IMR-90 (cell line): Measurements from ENCODE around the gene EXOC6B. TPM values are rescaled to one million over a fixed set of nuclear protein-coding genes. Genes with fewer than 3 reads are reported as not detected.

ENCODE experiments used
- ATAC-seq: fragments of 200-7000 bp; cut with Tn5 transposase; 2 replicates; pipeline ENCODE4 v1.9.1; 2020; ENCODE audit warnings: low read depth, mild to moderate bottlenecking, moderate library complexity
- BruUV-seq: library from RNA; stranded (reverse); fragments of 400-500 nt; replicated peaks from 2 replicates; lab custom pipeline; 2021; lab: Mats Ljungman, UMichigan
- CTCF ChIA-PET: fragments of 300-600 bp; formaldehyde crosslinking; extraction: SDS; loops from one replicate; lab custom pipeline; 2021; ENCODE audit warnings: antibody characterized with exemption; lab: Yijun Ruan, JAX
- POLR2A ChIA-PET: fragments of 300-600 bp; sonication (Branson Sonifier 250); formaldehyde crosslinking; loops from one replicate; lab custom pipeline; 2022; ENCODE audit warnings: antibody characterized with exemption; ENCODE audit not compliant: unreplicated experiment; lab: Charles Lee
- DNase-seq: peaks from one replicate; pipeline ENCODE4 v3.0.0; 2013
- H2AFZ ChIP-seq: replicated peaks from 2 replicates; pipeline ENCODE3; 2013; ENCODE audit warnings: low read length, mild to moderate bottlenecking; ENCODE audit not compliant: poor library complexity
- H2AK5ac ChIP-seq: 2 replicates; pipeline ENCODE4 v1.6.1; 2013; ENCODE audit warnings: low read depth, low read length, inconsistent platforms
- H2AK9ac ChIP-seq: replicated peaks from 2 replicates; pipeline ENCODE3; 2013; ENCODE audit warnings: mild to moderate bottlenecking, low read depth, low read length, moderate library complexity; ENCODE audit not compliant: poor library complexity
- H2BK120ac ChIP-seq: 2 replicates; pipeline ENCODE4 v1.6.1; 2013; ENCODE audit warnings: low read depth, low read length, inconsistent platforms
- H2BK15ac ChIP-seq: 3 replicates; pipeline ENCODE4 v1.6.1; 2013; ENCODE audit warnings: low read depth, low read length, inconsistent platforms
- H2BK20ac ChIP-seq: 2 replicates; pipeline ENCODE4 v1.6.1; 2013; ENCODE audit warnings: low read depth, mild to moderate bottlenecking, inconsistent platforms, low read length, moderate library complexity
- H2BK5ac ChIP-seq: 2 replicates; pipeline ENCODE4 v1.6.1; 2013; ENCODE audit warnings: mild to moderate bottlenecking, low read depth, low read length, inconsistent platforms; ENCODE audit not compliant: poor library complexity, severe bottlenecking
- H3K14ac ChIP-seq: replicated peaks from 2 replicates; pipeline ENCODE4 v1.6.1; 2013; ENCODE audit warnings: low read depth, low read length, inconsistent platforms
- H3K18ac ChIP-seq: 2 replicates; pipeline ENCODE4 v1.6.1; 2013; ENCODE audit warnings: low read depth, low read length, control low read depth
- H3K23ac ChIP-seq: 2 replicates; pipeline ENCODE4 v1.6.1; 2013; ENCODE audit warnings: low read depth, low read length, inconsistent platforms
- H3K27ac ChIP-seq: 2 replicates; pipeline ENCODE4 v1.5.1; 2013; ENCODE audit warnings: mild to moderate bottlenecking, control low read depth, low read length; ENCODE audit not compliant: insufficient read depth
- H3K27me3 ChIP-seq: 2 replicates; pipeline ENCODE4 v1.6.1; 2013; ENCODE audit warnings: low read length; ENCODE audit not compliant: control insufficient read depth, insufficient read depth
- H3K36me3 ChIP-seq: 2 replicates; pipeline ENCODE4 v1.6.1; 2013; ENCODE audit warnings: low read length, mixed read lengths; ENCODE audit not compliant: control insufficient read depth, insufficient read depth
- H3K4ac ChIP-seq: 2 replicates; pipeline ENCODE4 v1.6.1; 2013; ENCODE audit warnings: low read depth, low read length, inconsistent platforms
- H3K4me1 ChIP-seq: 2 replicates; pipeline ENCODE4 v1.6.1; 2013; ENCODE audit warnings: low read length, mixed read lengths; ENCODE audit not compliant: control insufficient read depth, insufficient read depth
- H3K4me2 ChIP-seq: 2 replicates; pipeline ENCODE4 v1.6.1; 2013; ENCODE audit warnings: low read depth, mild to moderate bottlenecking, control low read depth, low read length, moderate library complexity
- H3K4me3 ChIP-seq: 2 replicates; pipeline ENCODE4 v1.5.1; 2013; ENCODE audit warnings: low read depth, mild to moderate bottlenecking, control low read depth, low read length, moderate library complexity; ENCODE audit not compliant: insufficient read depth
- H3K56ac ChIP-seq: 2 replicates; pipeline ENCODE4 v1.6.1; 2013; ENCODE audit warnings: low read length, inconsistent platforms; ENCODE audit not compliant: insufficient read depth; ENCODE audit errors: extremely low read depth
- H3K79me1 ChIP-seq, 2 experiments: 2 replicates each; pipeline ENCODE4 v1.6.1; 2013; ENCODE audit warnings: low read length in 2 of 2, inconsistent platforms in 1 of 2, low read depth in 1 of 2
- H3K9ac ChIP-seq: 2 replicates; pipeline ENCODE4 v1.6.1; 2013; ENCODE audit warnings: low read depth, low read length, control low read depth
- H3K9me1 ChIP-seq: 2 replicates; pipeline ENCODE4 v1.6.1; 2013; ENCODE audit warnings: low read length, inconsistent platforms; ENCODE audit not compliant: insufficient read depth
- H3K9me3 ChIP-seq: 2 replicates; pipeline ENCODE4 v1.6.1; 2013; ENCODE audit warnings: low read length; ENCODE audit not compliant: control insufficient read depth, insufficient read depth
- H4K20me1 ChIP-seq: 2 replicates; pipeline ENCODE4 v1.6.1; 2013; ENCODE audit warnings: low read length, inconsistent platforms; ENCODE audit not compliant: insufficient read depth
- H4K5ac ChIP-seq: 2 replicates; pipeline ENCODE4 v1.6.1; 2013; ENCODE audit warnings: mild to moderate bottlenecking, low read depth, low read length, control low read depth
- H4K8ac ChIP-seq, 2 experiments: 2 replicates each; pipeline ENCODE4 v1.6.1; 2013; ENCODE audit warnings: low read depth in 2 of 2, low read length in 2 of 2, control low read depth in 1 of 2, inconsistent platforms in 1 of 2
- H4K91ac ChIP-seq: 2 replicates; pipeline ENCODE4 v1.6.1; 2013; ENCODE audit warnings: low read depth, low read length, inconsistent platforms; ENCODE audit not compliant: insufficient read depth
- BHLHE40 ChIP-seq: fragments of 150-350 bp; IDR thresholded peaks from 2 replicates; pipeline ENCODE4 v1.6.1; 2016; ENCODE audit warnings: mild to moderate bottlenecking, low read depth, low read length
- MAFK ChIP-seq: IDR thresholded peaks from 2 replicates; pipeline ENCODE4 v1.6.1; 2012; ENCODE audit warnings: low read depth, low read length, improper control_type of control experiment
- MXI1 ChIP-seq: IDR thresholded peaks from 2 replicates; pipeline ENCODE4 v1.6.1; 2012; ENCODE audit warnings: low read depth, mild to moderate bottlenecking, low read length, moderate library complexity, borderline replicate concordance
- NFE2L2 ChIP-seq: fragments of 150-350 bp; IDR thresholded peaks from 2 replicates; pipeline ENCODE4 v1.6.1; 2016; ENCODE audit warnings: low read depth, mild to moderate bottlenecking, low read length
- SMC3 ChIP-seq: fragments of 150-350 bp; IDR thresholded peaks from 2 replicates; pipeline ENCODE4 v1.6.1; 2016; ENCODE audit warnings: low read depth, mild to moderate bottlenecking, antibody characterized with exemption, low read length, moderate library complexity
- WGBS, 2 experiments: methylation state at CpG; one replicate each; pipeline versions ENCODE4 v1.1.5 to v1.1.7; 2013; ENCODE audit warnings: missing lambda C conversion rate in 2 of 2; ENCODE audit not compliant: insufficient read length in 1 of 2; ENCODE audit errors: extremely low coverage in 2 of 2; 5-methylcytosine and 5-hydroxymethylcytosine counted together
- dilution Hi-C: fragments of 300-500 bp; cut with HindIII; formaldehyde crosslinking; loops from one replicate; pipeline ENCODE4 v1.14.3; 2018; ENCODE audit warnings: low sequenced_read_pairs; ENCODE audit not compliant: unreplicated experiment
- in situ Hi-C: fragments of 300-500 bp; cut with MboI; formaldehyde crosslinking; loops from 3 replicates; pipeline ENCODE4 v1.14.3; 2019; ENCODE audit warnings: low sequenced_read_pairs, inconsistent platforms, mixed read lengths
- intact Hi-C: fragments of 100-400 bp; cut with micrococcal nuclease; formaldehyde crosslinking; loops from 2 replicates; pipeline ENCODE4 v1.10.0; 2022
- polyA plus RNA-seq, 3 experiments: library from polyadenylated mRNA; depleted of rRNA; stranded (reverse); fragments of >200 nt; gene quantifications; 2 replicates each; pipeline ENCODE4 v1.2.3, GENCODE V29; 2012; ENCODE audit warnings: low replicate concordance in 1 of 3
- total RNA-seq: library from RNA; depleted of rRNA; stranded (reverse); fragments of >200 nt; gene quantifications from 2 replicates; pipeline ENCODE4 v1.2.3, GENCODE V29; 2012

EXOC6B gene
- total and polyA plus RNA-seq, 2 of the 4 experiments (the other 2 are of a cell fraction), result 10.2 to 29.4 TPM

DNA sequence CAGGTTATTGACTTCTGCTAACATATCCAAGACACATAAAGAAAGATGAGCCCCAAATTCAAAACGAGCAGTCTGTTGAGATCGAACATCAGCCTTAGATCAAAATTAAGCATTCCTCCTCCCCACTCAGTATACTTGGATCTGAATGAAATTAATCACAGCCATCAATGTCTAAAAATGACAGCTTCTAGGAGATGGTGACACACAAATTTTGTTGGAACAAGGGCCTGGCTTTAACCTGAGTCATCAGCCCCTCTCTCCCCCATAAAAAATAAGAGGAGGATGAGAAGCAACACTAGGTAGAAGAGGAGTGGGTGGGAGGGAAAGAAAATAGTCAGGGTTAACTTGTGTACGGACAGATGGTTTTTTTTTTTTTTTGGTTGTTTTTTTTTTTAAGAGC, 223.1 kb downstream of the EXOC6B start:
- Histone ChIP-seq H3K36me3 (no peaks in the 10 kb centered on the region), H2BK5ac (no peak overlapping the region), H3K56ac (no peak overlapping the region), H2AK9ac (no peak overlapping the region), H3K9me3 (no peaks in the 10 kb centered on the region), H3K14ac (no peak overlapping the region), H2BK15ac (no peak overlapping the region), H4K20me1 (no peaks in the 10 kb centered on the region), H3K4ac (no peak overlapping the region), H3K79me1 (peaks cover 2 to 5% of the 10 kb centered on the region in 2 experiments; a peak in 1 of 4 replicates), H2BK20ac (no peak overlapping the region), H3K9ac (no peak overlapping the region), H2BK120ac (no peak overlapping the region), H4K5ac (no peak overlapping the region), H4K91ac (no peak overlapping the region), H3K4me3 (no peak overlapping the region), H2AK5ac (no peak overlapping the region), H3K27ac (no peak overlapping the region), H3K4me2 (no peak overlapping the region), H3K18ac (no peak overlapping the region), H2AFZ (no peak overlapping the region), H3K27me3 (no peaks in the 10 kb centered on the region), H3K23ac (0 out of 2 replicates have a peak overlapping the region, but pooled peaks have one; percentile 27), H3K4me1 (no peaks in the 10 kb centered on the region), H3K9me1 (no peaks in the 10 kb centered on the region), H4K8ac (no peak overlapping the region)
- intact Hi-C loops (loop anchor here (10.0 kb wide), 1 partner anchor 262 kb away; no protein-coding TSS in a partner anchor), in situ Hi-C loops (no loop called here), dilution Hi-C loops (no loop called here)
- WGBS, 2 experiments, result no CpG with 5 or more reads among the region's 3 CpGs
- ChIA-PET POLR2A (no interaction called here), CTCF (no interaction called here)
- DNase-seq (no peak), ATAC-seq (no peak)
- BruUV-seq, result no TSS peak
- TF ChIP-seq MAFK, result no peak
- no peak for TF ChIP-seq BHLHE40
- no peak for TF ChIP-seq NFE2L2
- TF ChIP-seq MXI1, result no peak
- no peak for TF ChIP-seq SMC3
